GM19035 (cell line): ENCODE data around the gene COG7.
"Not testable (repeated sequence)": the region's sequence is repeated elsewhere in the genome, so short reads cannot be mapped to it uniquely, and the experiment has no call there.

ENCODE experiments used
- ATAC-seq: cut with Tn5 transposase; IDR thresholded peaks from one replicate; pipeline ENCODE4 v1.9.1; 2021; ENCODE audit not compliant: unreplicated experiment

Gene COG7

GRCh38 chr16:23366341-23366740 lies 86.6 kb downstream of the COG7 start:
- not testable (repeated sequence) for ATAC-seq

- ATAC-seq = no peak
Observed at GRCh38 chr16:23365602-23366240, 87.3 kb downstream of the COG7 start.

GRCh38 chr16:23362460-23363317 lies 90.3 kb downstream of the COG7 start:
- no peak for ATAC-seq

GRCh38 chr16:23359092-23359760 lies 93.8 kb downstream of the COG7 start:
- ATAC-seq = no peak

GRCh38 chr16:23357761-23358290 lies 95.2 kb downstream of the COG7 start:
- no peak for ATAC-seq

GRCh38 chr16:23356941-23357340 lies 96.0 kb downstream of the COG7 start:
- no peak for ATAC-seq

- no peak for ATAC-seq
Observed at GRCh38 chr16:23355106-23355670, 97.8 kb downstream of the COG7 start.

GRCh38 chr16:23354246-23354645 lies 98.7 kb downstream of the COG7 start:
- no peak for ATAC-seq

GRCh38 chr16:23353440-23353839 lies 99.5 kb downstream of the COG7 start:
- ATAC-seq = no peak

GRCh38 chr16:23351360-23351759 lies 101.6 kb downstream of the COG7 start:
- no peak for ATAC-seq

- ATAC-seq = no peak
Observed at GRCh38 chr16:23348579-23349469, 104.2 kb downstream of the COG7 start.

- no peak for ATAC-seq
Observed at GRCh38 chr16:23345237-23345636, 107.8 kb downstream of the COG7 start.

GRCh38 chr16:23343643-23344612 lies 109.1 kb downstream of the COG7 start:
- ATAC-seq = no peak

GRCh38 chr16:23342083-23342640 lies 110.8 kb downstream of the COG7 start:
- ATAC-seq = no peak

- ATAC-seq = no peak
Observed at GRCh38 chr16:23339787-23340186, 113.2 kb downstream of the COG7 start.
